Left kidney (tissue), 1 donor: Measurements from ENCODE around the gene CLEC4F. TPM values are rescaled to one million over a fixed set of nuclear protein-coding genes. Genes with fewer than 3 reads are reported as not detected.

ENCODE experiments used
- polyA plus RNA-seq: library from polyadenylated mRNA; unstranded; fragments of 120-200 nt; gene quantifications from one replicate; pipeline ENCODE4 v1.2.1, GENCODE V29; 2013; ENCODE audit not compliant: insufficient read length

The CLEC4F gene
- polyA plus RNA-seq, 1 donor = 0.12 TPM

Other genes with a start within 250 kb of the CLEC4F start
- 6.0 TPM for gene ADD2, start 52.4 kb downstream of the CLEC4F start, polyA plus RNA-seq
- gene FIGLA, start 30.0 kb downstream of the CLEC4F start, polyA plus RNA-seq = not detected
- gene CD207, start 15.2 kb upstream of the CLEC4F start, polyA plus RNA-seq = not detected
- gene VAX2, start 80.0 kb upstream of the CLEC4F start, polyA plus RNA-seq = 0.71 TPM
- gene ATP6V1B1, start 115.3 kb upstream of the CLEC4F start, polyA plus RNA-seq = 58.5 TPM
- 0.90 TPM for gene ANKRD53, start 158.0 kb upstream of the CLEC4F start, polyA plus RNA-seq
- 62.1 TPM for gene TEX261, start 174.3 kb upstream of the CLEC4F start, polyA plus RNA-seq
- gene NAGK, start 248.0 kb upstream of the CLEC4F start, polyA plus RNA-seq = 93.5 TPM